IgD-negative memory B cell (primary cell): ENCODE results near the gene DYNLT2. TPM values are rescaled to one million over a fixed set of nuclear protein-coding genes. Genes with fewer than 3 reads are reported as not detected.
A peak's percentile ranks its signal among the peaks of the same experiment; 100 is the strongest.
"Not testable (repeated sequence)": the region's sequence is repeated elsewhere in the genome, so short reads cannot be mapped to it uniquely, and the experiment has no call there.

Experiments used
- H3K27ac Mint-ChIP-seq, 3 donors: one replicate each; pipeline ENCODE4 v1.8.0; 2020 to 2022; ENCODE audit warnings: mild to moderate bottlenecking in 3 of 3, mixed read lengths in 3 of 3, moderate library complexity in 1 of 3
- H3K27me3 Mint-ChIP-seq: one replicate; pipeline ENCODE4 v1.8.0; 2021; ENCODE audit warnings: mixed read lengths
- H3K36me3 Mint-ChIP-seq: one replicate; pipeline ENCODE4 v1.8.0; 2020; ENCODE audit warnings: mild to moderate bottlenecking, mixed read lengths
- H3K4me1 Mint-ChIP-seq, 3 donors: one replicate each; pipeline ENCODE4 v1.8.0; 2020 to 2022; ENCODE audit warnings: mixed read lengths in 3 of 3, mild to moderate bottlenecking in 1 of 3
- H3K4me3 Mint-ChIP-seq, 4 donors: one replicate each; pipeline ENCODE4 v1.8.0; 2020 to 2022; ENCODE audit warnings: mild to moderate bottlenecking in 4 of 4, mixed read lengths in 4 of 4, moderate library complexity in 3 of 4
- H3K9me3 Mint-ChIP-seq, 3 donors: one replicate each; pipeline ENCODE4 v1.8.0; 2020 to 2021; ENCODE audit warnings: mixed read lengths in 3 of 3, mild to moderate bottlenecking in 1 of 3
- polyA plus RNA-seq: library from polyadenylated mRNA; unstranded; fragments of 300-500 nt; fragmentation: Illumina TruSeq; gene quantifications from one replicate; pipeline ENCODE4 v1.2.3, GENCODE V29; 2021

Gene DYNLT2
- polyA plus RNA-seq, 1 donor from 2014 or later = 1.0 TPM

- no peak overlapping the region for H3K27ac Mint-ChIP-seq
- H3K27me3 Mint-ChIP-seq = no peaks in the 10 kb centered on the region
- no peaks in the 10 kb centered on the region for H3K9me3 Mint-ChIP-seq
- no peak overlapping the region for H3K4me3 Mint-ChIP-seq
- peaks cover 23 to 24% (median 24%) of the 10 kb centered on the region in 3 donors for H3K4me1 Mint-ChIP-seq
- no peaks in the 10 kb centered on the region for H3K36me3 Mint-ChIP-seq
Observed at GRCh38 chr6:169709293-169709692, 42.1 kb downstream of the DYNLT2 start.

- Mint-ChIP-seq H3K27me3 (no peaks in the 10 kb centered on the region), H3K27ac (no peak overlapping the region), H3K9me3 (no peaks in the 10 kb centered on the region), H3K36me3 (no peaks in the 10 kb centered on the region), H3K4me3 (no peak overlapping the region), H3K4me1 (peaks cover 36 to 38% (median 37%) of the 10 kb centered on the region in 3 donors)
Observed at GRCh38 chr6:169707772-169708171, 43.6 kb downstream of the DYNLT2 start.

GRCh38 chr6:169702840-169703246, 48.5 kb downstream of the DYNLT2 start:
- Mint-ChIP-seq H3K27ac (peak overlapping the region; percentile 89 to 94 (median 91)), H3K4me1 (peaks cover 34 to 41% (median 37%) of the 10 kb centered on the region in 3 donors), H3K9me3 (no peaks in the 10 kb centered on the region), H3K27me3 (no peaks in the 10 kb centered on the region), H3K4me3 (peak overlapping the region; percentile 89 to 95 (median 92)), H3K36me3 (no peaks in the 10 kb centered on the region)

GRCh38 chr6:169701954-169702839, 49.2 kb downstream of the DYNLT2 start, which contains the start of the genes C6orf120 and WDR27:
TSS of gene C6orf120 (plus strand) at chr6:169702126. CDS start at chr6:169702460, 334 bp downstream.
TSS of gene WDR27 (minus strand) at chr6:169702029. CDS start at chr6:169689005, 13,024 bp downstream.
- Mint-ChIP-seq H3K27ac (peak within 1 kb of the TSS; percentile 89 to 94 (median 94)), H3K9me3 (no peaks in the 10 kb centered on the region), H3K36me3 (no peaks in the 10 kb centered on the region), H3K4me1 (peaks cover 32 to 41% (median 36%) of the 10 kb centered on the region in 3 donors), H3K27me3 (no peaks in the 10 kb centered on the region), H3K4me3 (peak within 1 kb of the TSS; percentile 89 to 98 (median 95))

GRCh38 chr6:169701311-169701953, 49.9 kb downstream of the DYNLT2 start:
- H3K27me3 Mint-ChIP-seq = no peaks in the 10 kb centered on the region
- peak overlapping the region; percentile 89 to 94 (median 94) for H3K27ac Mint-ChIP-seq
- peaks cover 28 to 38% (median 29%) of the 10 kb centered on the region in 3 donors for H3K4me1 Mint-ChIP-seq
- peak overlapping the region; percentile 89 to 98 (median 95) for H3K4me3 Mint-ChIP-seq
- no peaks in the 10 kb centered on the region for H3K9me3 Mint-ChIP-seq
- H3K36me3 Mint-ChIP-seq = no peaks in the 10 kb centered on the region

GRCh38 chr6:169700296-169700695, 51.1 kb downstream of the DYNLT2 start:
- Mint-ChIP-seq H3K27ac (peak overlapping the region in 1 of 3 donors; percentile 72), H3K9me3 (peaks cover 0 to 5% (median 0%) of the 10 kb centered on the region in 3 donors), H3K27me3 (no peaks in the 10 kb centered on the region), H3K4me1 (peaks cover 21 to 29% (median 22%) of the 10 kb centered on the region in 3 donors), H3K4me3 (peak overlapping the region; percentile 32 to 98 (median 82)), H3K36me3 (peaks cover 2% of the 10 kb centered on the region)

GRCh38 chr6:169697115-169697514, 54.3 kb downstream of the DYNLT2 start:
- not testable (repeated sequence) for H3K9me3 Mint-ChIP-seq

GRCh38 chr6:169695131-169695530, 56.2 kb downstream of the DYNLT2 start:
- Mint-ChIP-seq H3K4me1 (peaks cover 4 to 11% (median 9%) of the 10 kb centered on the region in 3 donors), H3K27ac (no peak overlapping the region), H3K4me3 (no peak overlapping the region), H3K27me3 (no peaks in the 10 kb centered on the region), H3K9me3 (peaks cover 0 to 9% (median 2%) of the 10 kb centered on the region in 3 donors), H3K36me3 (peaks cover 15% of the 10 kb centered on the region)

More at GRCh38 chr6:169697115-169697514, 54.3 kb downstream of the DYNLT2 start:
- not testable (repeated sequence) for H3K36me3 Mint-ChIP-seq, H3K27me3 Mint-ChIP-seq, H3K27ac Mint-ChIP-seq, H3K4me3 Mint-ChIP-seq
- peaks cover 3 to 12% (median 7%) of the 10 kb centered on the region in 3 donors for H3K4me1 Mint-ChIP-seq

GRCh38 chr6:169692516-169692915, 58.9 kb downstream of the DYNLT2 start:
- peaks cover 22% of the 10 kb centered on the region for H3K36me3 Mint-ChIP-seq
- H3K4me3 Mint-ChIP-seq = no peak overlapping the region
- H3K9me3 Mint-ChIP-seq = peaks cover 0 to 9% (median 4%) of the 10 kb centered on the region in 3 donors
- H3K4me1 Mint-ChIP-seq = peaks cover 2 to 11% (median 5%) of the 10 kb centered on the region in 3 donors
- no peak overlapping the region for H3K27ac Mint-ChIP-seq
- no peaks in the 10 kb centered on the region for H3K27me3 Mint-ChIP-seq

- Mint-ChIP-seq H3K4me3 (no peak overlapping the region), H3K27ac (no peak overlapping the region), H3K27me3 (no peaks in the 10 kb centered on the region), H3K9me3 (peaks cover 2 to 14% (median 4%) of the 10 kb centered on the region in 3 donors), H3K4me1 (peaks cover 2 to 11% (median 5%) of the 10 kb centered on the region in 3 donors), H3K36me3 (peaks cover 32% of the 10 kb centered on the region)
Observed at GRCh38 chr6:169691260-169691659, 60.1 kb downstream of the DYNLT2 start.

Other genes with a start within 250 kb of the DYNLT2 start
- gene WDR27, start 49.5 kb downstream of the DYNLT2 start, polyA plus RNA-seq = 8.6 TPM
- gene C6orf120, start 49.4 kb downstream of the DYNLT2 start, polyA plus RNA-seq = 7.8 TPM
- 7.1 TPM for gene PHF10, start 27.1 kb downstream of the DYNLT2 start, polyA plus RNA-seq
- 9.0 TPM for gene ERMARD, start 50 bp upstream of the DYNLT2 start, polyA plus RNA-seq